ENCODE results near the gene TERC.

The TERC gene

DNA sequence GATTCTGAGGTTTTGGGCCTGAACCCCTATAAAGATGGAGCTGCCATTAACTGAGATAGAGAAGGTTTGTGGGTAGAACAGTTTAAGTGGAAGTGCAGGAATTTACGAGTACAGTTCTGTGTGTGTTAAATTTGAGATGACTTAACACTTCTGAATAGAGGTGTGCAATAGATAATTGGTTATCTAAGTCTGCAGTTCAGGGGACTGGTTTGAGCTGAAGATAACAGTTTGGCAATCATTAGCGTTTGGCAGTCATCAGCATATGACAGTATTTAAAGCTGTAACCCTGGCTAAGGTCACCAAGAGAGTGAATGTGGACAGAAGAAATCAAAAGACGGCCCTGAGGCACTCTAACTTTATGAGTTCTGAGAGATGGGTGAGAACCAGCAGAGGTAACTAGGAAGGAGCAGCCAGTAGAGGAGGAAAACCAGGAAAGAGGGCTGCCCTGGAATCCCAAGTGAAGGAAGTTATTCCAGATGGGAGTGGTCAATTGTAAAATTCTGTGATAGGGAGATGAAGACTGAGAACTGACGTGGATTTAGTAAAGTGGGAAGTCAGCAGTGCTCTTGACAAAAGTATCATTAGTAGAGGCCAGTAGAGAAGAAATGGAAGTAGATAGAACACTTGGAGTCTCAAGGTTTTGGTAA, 16.5 kb upstream of the TERC start:
- Histone ChIP-seq H3K9ac (ENCODE audit: low read length) (no peak overlapping the region), H3K4me1 (ENCODE audit: insufficient read depth, low read length, severe bottlenecking) (no peaks in the 10 kb centered on the region), H3K4me3 (ENCODE audit: low read depth, low read length, poor library complexity, severe bottlenecking) (no peak overlapping the region), H4K20me1 (ENCODE audit: insufficient read depth, low read length) (no peaks in the 10 kb centered on the region), H2AFZ (ENCODE audit: low read length) (no peak overlapping the region), H3K9me3 (ENCODE audit: low read length) (no peaks in the 10 kb centered on the region), H3K27ac (ENCODE audit: low read depth, low read length, poor library complexity, severe bottlenecking) (no peak overlapping the region), H3K9me2 (ENCODE audit: low read depth, low read length) (no peaks in the 10 kb centered on the region), H3K27me3 (ENCODE audit: insufficient read depth, low read length) (no peaks in the 10 kb centered on the region), H3K79me2 (ENCODE audit: insufficient read depth, low read length) (peaks cover under 1% of the 10 kb centered on the region; the same call in 1 of the 2 replicates), H3K36me3 (ENCODE audit: insufficient read depth, low read length) (peaks cover 97% of the 10 kb centered on the region), H3F3A (ENCODE audit: insufficient read depth, low read length) (no peaks in the 10 kb centered on the region), H3K4me2 (ENCODE audit: low read length) (no peak overlapping the region)
- no peak for TF ChIP-seq EZH2 (IDR thresholded peaks at IDR 0.05; ENCODE audit: borderline replicate concordance, low read length)
- TF ChIP-seq, protein P1, sequence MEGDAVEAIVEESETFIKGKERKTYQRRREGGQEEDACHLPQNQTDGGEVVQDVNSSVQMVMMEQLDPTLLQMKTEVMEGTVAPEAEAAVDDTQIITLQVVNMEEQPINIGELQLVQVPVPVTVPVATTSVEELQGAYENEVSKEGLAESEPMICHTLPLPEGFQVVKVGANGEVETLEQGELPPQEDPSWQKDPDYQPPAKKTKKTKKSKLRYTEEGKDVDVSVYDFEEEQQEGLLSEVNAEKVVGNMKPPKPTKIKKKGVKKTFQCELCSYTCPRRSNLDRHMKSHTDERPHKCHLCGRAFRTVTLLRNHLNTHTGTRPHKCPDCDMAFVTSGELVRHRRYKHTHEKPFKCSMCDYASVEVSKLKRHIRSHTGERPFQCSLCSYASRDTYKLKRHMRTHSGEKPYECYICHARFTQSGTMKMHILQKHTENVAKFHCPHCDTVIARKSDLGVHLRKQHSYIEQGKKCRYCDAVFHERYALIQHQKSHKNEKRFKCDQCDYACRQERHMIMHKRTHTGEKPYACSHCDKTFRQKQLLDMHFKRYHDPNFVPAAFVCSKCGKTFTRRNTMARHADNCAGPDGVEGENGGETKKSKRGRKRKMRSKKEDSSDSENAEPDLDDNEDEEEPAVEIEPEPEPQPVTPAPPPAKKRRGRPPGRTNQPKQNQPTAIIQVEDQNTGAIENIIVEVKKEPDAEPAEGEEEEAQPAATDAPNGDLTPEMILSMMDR (IDR thresholded peaks at IDR 0.05; ENCODE audit: low read length), result no peak

- H3F3A ChIP-seq (ENCODE audit: insufficient read depth, low read length), result no peaks in the 10 kb centered on the region
- no peaks in the 10 kb centered on the region for H3K27me3 ChIP-seq (ENCODE audit: insufficient read depth, low read length)
- no peaks in the 10 kb centered on the region for H3K9me3 ChIP-seq (ENCODE audit: low read length)
- peaks cover 97% of the 10 kb centered on the region for H3K36me3 ChIP-seq (ENCODE audit: insufficient read depth, low read length)
- H3K9me2 ChIP-seq (ENCODE audit: low read depth, low read length), result no peaks in the 10 kb centered on the region
- H3K79me2 ChIP-seq (ENCODE audit: insufficient read depth, low read length), result peaks cover 6% of the 10 kb centered on the region
- no peak overlapping the region for H3K27ac ChIP-seq (ENCODE audit: low read depth, low read length, poor library complexity, severe bottlenecking)
- H3K9ac ChIP-seq (ENCODE audit: low read length), result no peak overlapping the region
- H3K4me2 ChIP-seq (ENCODE audit: low read length), result no peak overlapping the region
- H3K4me3 ChIP-seq (ENCODE audit: low read depth, low read length, poor library complexity, severe bottlenecking), result no peak overlapping the region
- no peaks in the 10 kb centered on the region for H4K20me1 ChIP-seq (ENCODE audit: insufficient read depth, low read length)
- no peak overlapping the region for H2AFZ ChIP-seq (ENCODE audit: low read length)
- TF ChIP-seq EZH2 (IDR thresholded peaks at IDR 0.05; ENCODE audit: borderline replicate concordance, low read length), result no peak
- TF ChIP-seq, protein P1 (IDR thresholded peaks at IDR 0.05; ENCODE audit: low read length), result no peak
- peaks cover 3% of the 10 kb centered on the region for H3K4me1 ChIP-seq (ENCODE audit: insufficient read depth, low read length, severe bottlenecking)
Measured at GRCh38 chr3:169780742-169781141, 15.9 kb upstream of the TERC start.

- Histone ChIP-seq H3F3A (ENCODE audit: insufficient read depth, low read length) (no peaks in the 10 kb centered on the region), H3K27me3 (ENCODE audit: insufficient read depth, low read length) (no peaks in the 10 kb centered on the region), H3K79me2 (ENCODE audit: insufficient read depth, low read length) (peaks cover 28% of the 10 kb centered on the region), H3K4me3 (ENCODE audit: low read depth, low read length, poor library complexity, severe bottlenecking) (no peak overlapping the region), H3K4me1 (ENCODE audit: insufficient read depth, low read length, severe bottlenecking) (peaks cover 23% of the 10 kb centered on the region), H3K9me2 (ENCODE audit: low read depth, low read length) (no peaks in the 10 kb centered on the region), H3K27ac (ENCODE audit: low read depth, low read length, poor library complexity, severe bottlenecking) (no peak overlapping the region), H3K4me2 (ENCODE audit: low read length) (no peak overlapping the region), H2AFZ (ENCODE audit: low read length) (no peak overlapping the region), H3K36me3 (ENCODE audit: insufficient read depth, low read length) (peaks cover 85% of the 10 kb centered on the region), H3K9me3 (ENCODE audit: low read length) (no peaks in the 10 kb centered on the region), H3K9ac (ENCODE audit: low read length) (no peak overlapping the region), H4K20me1 (ENCODE audit: insufficient read depth, low read length) (no peaks in the 10 kb centered on the region)
- TF ChIP-seq, protein P1 (IDR thresholded peaks at IDR 0.05; ENCODE audit: low read length), result no peak
- TF ChIP-seq EZH2 (IDR thresholded peaks at IDR 0.05; ENCODE audit: borderline replicate concordance, low read length), result no peak
Measured at GRCh38 chr3:169777822-169778221, 13.0 kb upstream of the TERC start.

Data from OCI-LY1 (cell line).